B cell (primary cell): Measurements from ENCODE around the gene BBX. TPM values are rescaled to one million over a fixed set of nuclear protein-coding genes. Genes with fewer than 3 reads are reported as not detected.

Source experiments
- ATAC-seq: fragments of 200-7000 bp; cut with Tn5 transposase; one replicate; pipeline ENCODE4 v1.10.0; 2021; ENCODE audit warnings: low read depth, mild to moderate bottlenecking, moderate number of reproducible peaks, moderate library complexity
- CTCF ChIA-PET: fragments of 350-600 bp; sonication (Branson Sonifier 250); formaldehyde crosslinking; loops from one replicate; lab custom pipeline; 2021; ENCODE audit warnings: antibody characterized with exemption, inconsistent platforms; lab: Charles Lee
- POLR2A ChIA-PET: fragments of 350-600 bp; sonication (Branson Sonifier 250); formaldehyde crosslinking; loops from one replicate; lab custom pipeline; 2021; ENCODE audit warnings: antibody characterized with exemption; lab: Charles Lee
- DNase-seq: peaks from one replicate; pipeline ENCODE4 v3.0.0; 2013
- H2AFZ ChIP-seq: 2 replicates; pipeline ENCODE4 v1.6.1; 2012; ENCODE audit warnings: mild to moderate bottlenecking, low read depth, low read length; ENCODE audit not compliant: insufficient read depth, poor library complexity, severe bottlenecking
- H3K27ac ChIP-seq, 2 donors: 1 replicate in 1 of 2; 2 replicates in 1 of 2; pipeline ENCODE4 v1.5.1; 2012 to 2013; ENCODE audit warnings: low read length in 2 of 2, mild to moderate bottlenecking in 2 of 2, moderate library complexity in 1 of 2
- H3K27me3 ChIP-seq, 4 experiments: fragments of 200-600 bp in 1 of 4; sonication (generic) in 1 of 4; replicated peaks in 1 of 4; 1 replicate in 2 of 4; 2 replicates in 2 of 4; pipeline versions ENCODE4 v1.6.1 to v1.7.0; 2013 to 2016; ENCODE audit warnings: low read length in 3 of 4, mild to moderate bottlenecking in 2 of 4, mixed read lengths in 1 of 4, moderate library complexity in 1 of 4; ENCODE audit not compliant: insufficient read depth in 4 of 4, control insufficient read depth in 3 of 4; ENCODE audit errors: control extremely low read depth in 1 of 4
- H3K36me3 ChIP-seq, 2 experiments: replicated peaks in 1 of 2; 1 replicate in 1 of 2; 2 replicates in 1 of 2; pipeline versions ENCODE4 v1.6.1 to v1.7.1; 2013; ENCODE audit warnings: low read length in 1 of 2; ENCODE audit not compliant: insufficient read depth in 2 of 2, control insufficient read depth in 1 of 2; ENCODE audit errors: control extremely low read depth in 1 of 2, extremely low read depth in 1 of 2
- H3K4me1 ChIP-seq, 2 donors: fragments of 200-600 bp in 1 of 2; sonication (generic) in 1 of 2; 1 replicate in 1 of 2; 2 replicates in 1 of 2; pipeline versions ENCODE4 v1.5.1 to v1.6.1; 2013 to 2017; ENCODE audit warnings: low read length in 2 of 2; ENCODE audit not compliant: control insufficient read depth in 2 of 2, insufficient read depth in 2 of 2
- H3K4me2 ChIP-seq: replicated peaks from 2 replicates; pipeline ENCODE3; 2012; ENCODE audit warnings: mild to moderate bottlenecking, low read depth, low read length; ENCODE audit not compliant: poor library complexity, severe bottlenecking
- H3K4me3 ChIP-seq, 5 experiments: fragments of 200-600 bp in 1 of 5; sonication (generic) in 1 of 5; 1 replicate in 3 of 5; 2 replicates in 2 of 5; pipeline versions ENCODE4 v1.5.1 to v1.7.0; 2011 to 2016; ENCODE audit warnings: low read length in 4 of 5, mild to moderate bottlenecking in 4 of 5, low read depth in 2 of 5, control low read depth in 1 of 5, moderate library complexity in 1 of 5; ENCODE audit not compliant: insufficient read depth in 1 of 5; ENCODE audit errors: control extremely low read depth in 1 of 5, extremely low read depth in 1 of 5
- H3K79me2 ChIP-seq: fragments of 200-600 bp; sonication (generic); one replicate; pipeline ENCODE4 v1.6.0; 2016; ENCODE audit warnings: low read length; ENCODE audit not compliant: control insufficient read depth, insufficient read depth
- H3K9ac ChIP-seq: fragments of 200-600 bp; sonication (generic); 2 replicates; pipeline ENCODE4 v1.6.1; 2017; ENCODE audit warnings: mild to moderate bottlenecking, low read length, moderate library complexity
- H3K9me3 ChIP-seq, 3 donors: one replicate each; pipeline versions ENCODE4 v1.6.1 to v1.7.1; 2013; ENCODE audit warnings: low read length in 2 of 3; ENCODE audit not compliant: control insufficient read depth in 2 of 3, insufficient read depth in 1 of 3; ENCODE audit errors: control extremely low read depth in 1 of 3
- H4K20me1 ChIP-seq: 2 replicates; pipeline ENCODE4 v1.6.0; 2012; ENCODE audit warnings: mild to moderate bottlenecking, low read length; ENCODE audit not compliant: insufficient read depth, control insufficient read depth, poor library complexity, severe bottlenecking
- H3K27ac Mint-ChIP-seq: one replicate; pipeline ENCODE4 v1.8.0; 2021; ENCODE audit warnings: mixed read lengths
- H3K27me3 Mint-ChIP-seq: one replicate; pipeline ENCODE4 v1.8.0; 2021; ENCODE audit warnings: mixed read lengths
- H3K4me1 Mint-ChIP-seq: one replicate; pipeline ENCODE4 v1.8.0; 2021; ENCODE audit warnings: mixed read lengths
- H3K4me3 Mint-ChIP-seq: one replicate; pipeline ENCODE4 v1.8.0; 2021; ENCODE audit warnings: mixed read lengths
- H3K9me3 Mint-ChIP-seq: one replicate; pipeline ENCODE4 v1.8.0; 2022; ENCODE audit warnings: mixed read lengths; ENCODE audit not compliant: insufficient read depth
- EZH2 ChIP-seq: IDR thresholded peaks from 2 replicates; pipeline ENCODE4 v1.6.1; 2012; ENCODE audit warnings: borderline replicate concordance, low read depth, mild to moderate bottlenecking, moderate library complexity, low read length; ENCODE audit not compliant: insufficient read depth, poor library complexity, severe bottlenecking
- WGBS: methylation state at CpG from one replicate; pipeline ENCODE4 v1.1.5; 2013; ENCODE audit warnings: missing lambda C conversion rate; ENCODE audit not compliant: insufficient coverage; 5-methylcytosine and 5-hydroxymethylcytosine counted together
- intact Hi-C: fragments of 100-400 bp; cut with micrococcal nuclease; formaldehyde crosslinking; loops from one replicate; pipeline ENCODE4 v1.10.0; 2022
- polyA plus RNA-seq: library from polyadenylated mRNA; depleted of rRNA; stranded (reverse); fragments of >200 nt; gene quantifications from 2 replicates; pipeline ENCODE4 v1.2.3, GENCODE V29; 2012
- total RNA-seq, 2 donors: library from RNA; stranded (reverse); fragments of 120-200 nt in 1 of 2; gene quantifications; 1 replicate in 1 of 2; 2 replicates in 1 of 2; pipeline versions ENCODE4 v1.2.3 to v1.2.4, GENCODE V29; 2013 to 2022
- TF ChIP-seq, protein P1 (sequence below): fragments of 200-600 bp; IDR thresholded peaks from one replicate; pipeline ENCODE4 v1.8.0; 2022; ENCODE audit warnings: antibody characterized with exemption, mild to moderate bottlenecking

BBX gene
- total and polyA plus RNA-seq, 2 donors (not counting 1 experiment from before 2014, with no cell fraction given): 27.8 to 133 TPM

DNA sequence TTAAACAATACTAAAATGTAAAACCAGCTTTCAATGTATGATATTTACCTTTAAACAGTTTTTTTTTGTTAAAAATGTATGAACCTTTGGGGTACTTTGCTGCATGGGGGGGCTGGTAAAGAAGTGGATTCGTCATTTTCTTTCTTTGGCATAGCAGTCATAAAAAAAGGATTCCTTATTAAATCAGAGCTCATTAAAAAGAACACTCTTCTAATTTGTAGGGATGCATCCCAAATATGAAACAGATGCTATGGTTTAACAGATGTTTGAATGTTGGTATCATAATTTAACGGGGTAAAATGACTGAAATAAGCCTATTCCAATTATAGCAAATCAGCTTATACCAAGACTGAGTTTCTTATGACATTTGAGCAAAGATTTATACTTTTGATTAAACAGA, 234.4 kb downstream of the BBX start:
- Histone ChIP-seq H3K4me2 (no peak overlapping the region), H3K36me3 (peaks cover 0 to 36% of the 10 kb centered on the region in 2 experiments), H3K27ac (no peak overlapping the region), H3K9ac (no peak overlapping the region), H3K27me3 (no peaks in the 10 kb centered on the region), H3K79me2 (no peaks in the 10 kb centered on the region), H3K4me3 (no peak overlapping the region), H2AFZ (no peak overlapping the region), H3K9me3 (no peaks in the 10 kb centered on the region), H3K4me1 (no peaks in the 10 kb centered on the region), H4K20me1 (no peaks in the 10 kb centered on the region)
- POLR2A ChIA-PET: no interaction called here
- ATAC-seq (no peak), DNase-seq (no peak)
- H3K4me1 Mint-ChIP-seq: no peaks in the 10 kb centered on the region
- no peak overlapping the region for H3K27ac Mint-ChIP-seq
- CTCF ChIA-PET: interaction anchor here (0.8 kb wide), 1 partner anchor 796 kb away, joined by 5 read pairs; no protein-coding TSS in a partner anchor
- intact Hi-C loops: loop anchor here (10.0 kb wide), 1 partner anchor 648 kb away; no protein-coding TSS in a partner anchor
- no peaks in the 10 kb centered on the region for H3K9me3 Mint-ChIP-seq
- no CpG with 5 or more reads among the region's 2 CpGs for WGBS
- H3K4me3 Mint-ChIP-seq: no peak overlapping the region
- no peak for TF ChIP-seq EZH2
- TF ChIP-seq, protein P1, sequence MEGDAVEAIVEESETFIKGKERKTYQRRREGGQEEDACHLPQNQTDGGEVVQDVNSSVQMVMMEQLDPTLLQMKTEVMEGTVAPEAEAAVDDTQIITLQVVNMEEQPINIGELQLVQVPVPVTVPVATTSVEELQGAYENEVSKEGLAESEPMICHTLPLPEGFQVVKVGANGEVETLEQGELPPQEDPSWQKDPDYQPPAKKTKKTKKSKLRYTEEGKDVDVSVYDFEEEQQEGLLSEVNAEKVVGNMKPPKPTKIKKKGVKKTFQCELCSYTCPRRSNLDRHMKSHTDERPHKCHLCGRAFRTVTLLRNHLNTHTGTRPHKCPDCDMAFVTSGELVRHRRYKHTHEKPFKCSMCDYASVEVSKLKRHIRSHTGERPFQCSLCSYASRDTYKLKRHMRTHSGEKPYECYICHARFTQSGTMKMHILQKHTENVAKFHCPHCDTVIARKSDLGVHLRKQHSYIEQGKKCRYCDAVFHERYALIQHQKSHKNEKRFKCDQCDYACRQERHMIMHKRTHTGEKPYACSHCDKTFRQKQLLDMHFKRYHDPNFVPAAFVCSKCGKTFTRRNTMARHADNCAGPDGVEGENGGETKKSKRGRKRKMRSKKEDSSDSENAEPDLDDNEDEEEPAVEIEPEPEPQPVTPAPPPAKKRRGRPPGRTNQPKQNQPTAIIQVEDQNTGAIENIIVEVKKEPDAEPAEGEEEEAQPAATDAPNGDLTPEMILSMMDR: no peak
- H3K27me3 Mint-ChIP-seq: no peaks in the 10 kb centered on the region

DNA sequence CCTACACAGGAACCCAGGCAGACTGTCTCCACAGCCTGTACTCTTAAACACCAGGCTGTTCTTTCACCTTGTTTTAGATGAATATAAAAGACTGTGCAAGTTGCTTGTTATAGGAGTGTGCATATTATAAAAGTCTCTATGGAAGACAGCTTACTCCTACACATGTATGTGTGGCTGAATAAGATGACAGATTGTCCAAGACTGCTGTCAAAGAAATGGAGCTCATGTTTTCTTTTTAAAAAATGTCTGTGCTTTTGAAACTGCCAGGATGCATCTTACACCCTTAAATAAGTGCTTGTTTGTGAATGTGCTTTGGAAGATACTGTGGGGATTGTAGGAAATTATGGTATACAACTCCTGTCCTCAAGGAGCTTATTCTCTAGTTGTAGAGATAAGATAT, 237.4 kb downstream of the BBX start:
- Mint-ChIP-seq H3K27ac (no peak overlapping the region), H3K4me1 (no peaks in the 10 kb centered on the region), H3K27me3 (no peaks in the 10 kb centered on the region), H3K9me3 (no peaks in the 10 kb centered on the region), H3K4me3 (no peak overlapping the region)
- Histone ChIP-seq H3K4me2 (no peak overlapping the region), H3K4me1 (no peaks in the 10 kb centered on the region), H3K27me3 (no peaks in the 10 kb centered on the region), H4K20me1 (no peaks in the 10 kb centered on the region), H3K27ac (no peak overlapping the region), H3K9me3 (no peaks in the 10 kb centered on the region), H3K79me2 (no peaks in the 10 kb centered on the region), H3K4me3 (no peak overlapping the region), H3K9ac (no peak overlapping the region), H2AFZ (no peak overlapping the region), H3K36me3 (peaks cover 0 to 43% of the 10 kb centered on the region in 2 experiments)
- no peak for DNase-seq
- POLR2A ChIA-PET: no interaction called here
- TF ChIP-seq EZH2: no peak
- TF ChIP-seq, protein P1: no peak
- no peak for ATAC-seq
- intact Hi-C loops: no loop called here
- CTCF ChIA-PET: interaction anchor here (0.9 to 1.0 kb wide), 2 partner anchors 82 to 186 kb away, joined by 3 to 4 read pairs; no protein-coding TSS in a partner anchor
